Activated CD8-positive, alpha-beta T cell treated with anti-CD3 and anti-CD28 coated beads, Interleukin-2, amount 10 ng/mL, durations not matched to agents 7 days and 5 days (primary cell): ENCODE measurements around the gene FAM8A1. TPM values are rescaled to one million over a fixed set of nuclear protein-coding genes. Genes with fewer than 3 reads are reported as not detected.

Source experiments
- ATAC-seq: fragments of 150-1000 bp; cut with Tn5 transposase; one replicate; pipeline ENCODE4 v1.10.0; 2021; ENCODE audit warnings: moderate library complexity
- CTCF ChIA-PET: fragments of 350-600 bp; sonication (Branson Sonifier 250); formaldehyde crosslinking; loops from one replicate; lab custom pipeline; 2021; ENCODE audit warnings: antibody characterized with exemption; lab: Charles Lee
- POLR2A ChIA-PET: fragments of 350-600 bp; sonication (Branson Sonifier 250); formaldehyde crosslinking; loops from one replicate; lab custom pipeline; 2021; ENCODE audit warnings: antibody characterized with exemption; lab: Charles Lee
- DNase-seq: peaks from one replicate; pipeline ENCODE4 v3.0.0-alpha.2; 2020
- H3K27ac Mint-ChIP-seq: one replicate; pipeline ENCODE4 v1.8.0; 2021; ENCODE audit warnings: mild to moderate bottlenecking, mixed read lengths
- H3K27me3 Mint-ChIP-seq: one replicate; pipeline ENCODE4 v1.8.0; 2021; ENCODE audit warnings: low read depth, mixed read lengths
- H3K36me3 Mint-ChIP-seq: one replicate; pipeline ENCODE4 v1.8.0; 2021; ENCODE audit warnings: low read depth, mixed read lengths
- H3K4me1 Mint-ChIP-seq: one replicate; pipeline ENCODE4 v1.8.0; 2021; ENCODE audit warnings: low read depth, mixed read lengths
- H3K4me3 Mint-ChIP-seq: one replicate; pipeline ENCODE4 v1.8.0; 2021; ENCODE audit warnings: mild to moderate bottlenecking, mixed read lengths
- H3K9me3 Mint-ChIP-seq: one replicate; pipeline ENCODE4 v1.8.0; 2022; ENCODE audit warnings: mixed read lengths; ENCODE audit not compliant: insufficient read depth
- total RNA-seq, 2 experiments: library from RNA; stranded (reverse); gene quantifications; one replicate each; pipeline ENCODE4 v1.2.3, GENCODE V29; 2021

FAM8A1 gene
- total RNA-seq, 2 experiments from 2014 or later = 6.2 TPM

DNA sequence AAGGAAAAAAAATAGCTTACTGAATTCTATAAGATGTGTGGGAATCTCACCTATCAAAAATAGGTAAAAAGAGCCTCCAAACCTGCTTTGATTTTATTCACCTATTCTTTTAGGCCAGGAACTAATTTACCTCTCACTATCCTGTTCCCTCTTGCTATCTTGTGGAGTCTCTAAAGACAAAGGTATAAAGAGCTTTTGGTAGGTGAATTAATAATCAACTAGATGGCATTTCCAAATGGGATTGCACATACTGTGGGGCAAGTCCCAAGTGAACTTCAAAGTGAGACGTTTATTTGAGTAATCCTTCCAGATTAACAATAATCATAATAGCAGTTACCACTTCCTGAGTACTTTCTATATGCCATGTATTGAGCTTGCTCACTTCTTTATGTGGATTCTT, 2.8 kb downstream of the FAM8A1 start:
- Mint-ChIP-seq H3K4me1 (peaks cover 41% of the 10 kb centered on the region), H3K27me3 (no peaks in the 10 kb centered on the region), H3K36me3 (peaks cover 30% of the 10 kb centered on the region), H3K9me3 (no peaks in the 10 kb centered on the region), H3K4me3 (no peak overlapping the region), H3K27ac (no peak overlapping the region)
- POLR2A ChIA-PET = interaction anchor here (1.1 to 4.7 kb wide), 2 partner anchors 84 to 104 kb away, joined by 3 to 39 read pairs; partner anchors contain the start of gene NUP153
- CTCF ChIA-PET = interaction anchor here (1.0 kb wide), 1 partner anchor 201 kb away, joined by 3 read pairs; no protein-coding TSS in a partner anchor
- DNase-seq = no peak
- ATAC-seq = no peak

DNA sequence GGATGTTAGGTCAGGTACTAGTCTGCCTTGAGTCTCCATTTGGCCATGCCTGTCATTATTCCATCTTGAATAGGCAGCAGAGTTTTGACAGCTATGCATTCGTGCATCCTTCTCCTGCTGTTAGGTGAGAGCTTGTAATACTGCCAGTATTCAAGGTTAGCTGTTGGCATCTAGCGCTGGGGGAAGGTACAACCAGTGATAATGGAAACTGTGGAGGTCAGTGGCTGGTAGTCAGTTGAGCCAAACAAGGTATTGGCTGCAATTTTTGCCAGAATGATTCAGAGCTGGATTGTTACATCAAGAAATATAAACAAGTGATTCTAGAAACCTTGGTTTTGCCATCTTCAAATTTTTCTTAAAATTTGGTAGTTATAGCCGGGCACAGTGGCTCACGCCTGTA, 6.5 kb downstream of the FAM8A1 start:
- Mint-ChIP-seq H3K9me3 (no peaks in the 10 kb centered on the region), H3K27ac (no peak overlapping the region), H3K27me3 (no peaks in the 10 kb centered on the region), H3K36me3 (peaks cover 30% of the 10 kb centered on the region), H3K4me3 (no peak overlapping the region), H3K4me1 (peaks cover 24% of the 10 kb centered on the region)
- DNase-seq (no peak), ATAC-seq (no peak)
- POLR2A ChIA-PET = no interaction called here
- CTCF ChIA-PET = interaction anchor here (1.2 kb wide), 1 partner anchor 197 kb away, joined by 4 read pairs; no protein-coding TSS in a partner anchor

DNA sequence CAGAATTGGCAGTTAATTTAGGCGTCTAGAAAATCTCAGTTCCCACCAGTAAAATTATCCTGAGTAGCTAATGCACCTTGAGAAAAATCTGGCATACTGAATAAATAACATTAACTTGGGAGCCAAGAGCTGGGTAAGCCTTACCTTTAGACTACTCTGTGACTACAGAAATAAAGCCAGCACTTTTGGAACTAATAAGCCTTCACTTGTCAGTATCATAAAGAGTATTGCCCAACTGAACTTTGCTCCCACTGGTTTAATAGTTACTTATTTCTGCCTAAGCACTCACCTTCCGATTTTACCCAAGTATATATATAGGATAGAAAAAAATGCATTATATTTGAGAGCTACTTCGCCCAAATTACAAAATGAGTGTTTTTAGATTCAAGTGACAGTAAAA, 10.7 kb downstream of the FAM8A1 start:
- POLR2A ChIA-PET = no interaction called here
- ATAC-seq = no peak
- no peaks in the 10 kb centered on the region for H3K4me1 Mint-ChIP-seq
- DNase-seq = no peak
- peaks cover 36% of the 10 kb centered on the region for H3K36me3 Mint-ChIP-seq
- H3K27me3 Mint-ChIP-seq = no peaks in the 10 kb centered on the region
- H3K9me3 Mint-ChIP-seq = no peaks in the 10 kb centered on the region
- CTCF ChIA-PET = interaction anchor here (1.0 to 1.2 kb wide), 2 partner anchors 10 to 193 kb away, joined by 3 read pairs; no protein-coding TSS in a partner anchor
- H3K4me3 Mint-ChIP-seq = no peak overlapping the region
- H3K27ac Mint-ChIP-seq = no peak overlapping the region

DNA sequence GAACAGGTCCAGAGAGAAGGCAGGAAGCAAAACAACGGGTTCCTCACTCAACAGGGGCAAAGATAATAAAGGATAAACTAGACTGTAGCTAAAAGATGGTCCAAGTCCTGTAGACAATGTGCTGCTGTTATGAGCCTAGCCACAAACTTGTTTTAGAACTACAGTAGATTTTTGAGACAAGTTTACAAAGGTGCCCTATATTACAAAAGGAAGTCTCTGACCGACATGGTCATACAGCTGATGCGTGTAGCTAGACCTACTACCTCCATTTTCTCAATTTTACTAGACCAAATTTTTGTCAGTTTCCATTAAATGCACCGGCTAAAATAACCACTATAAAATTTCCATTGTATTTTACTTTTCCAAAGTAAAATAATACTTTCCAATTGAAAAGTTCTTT, 11.9 kb downstream of the FAM8A1 start:
- Mint-ChIP-seq H3K36me3 (peaks cover 39% of the 10 kb centered on the region), H3K9me3 (no peaks in the 10 kb centered on the region), H3K4me3 (no peak overlapping the region), H3K4me1 (no peaks in the 10 kb centered on the region), H3K27ac (no peak overlapping the region), H3K27me3 (no peaks in the 10 kb centered on the region)
- no peak for DNase-seq
- CTCF ChIA-PET = interaction anchor here (1.1 kb wide), 1 partner anchor 8 kb away, joined by 3 read pairs; no protein-coding TSS in a partner anchor
- POLR2A ChIA-PET = interaction anchor here (0.9 kb wide), 1 partner anchor 12 kb away, joined by 3 read pairs; the partner anchor contains the start of gene FAM8A1
- ATAC-seq = no peak

DNA sequence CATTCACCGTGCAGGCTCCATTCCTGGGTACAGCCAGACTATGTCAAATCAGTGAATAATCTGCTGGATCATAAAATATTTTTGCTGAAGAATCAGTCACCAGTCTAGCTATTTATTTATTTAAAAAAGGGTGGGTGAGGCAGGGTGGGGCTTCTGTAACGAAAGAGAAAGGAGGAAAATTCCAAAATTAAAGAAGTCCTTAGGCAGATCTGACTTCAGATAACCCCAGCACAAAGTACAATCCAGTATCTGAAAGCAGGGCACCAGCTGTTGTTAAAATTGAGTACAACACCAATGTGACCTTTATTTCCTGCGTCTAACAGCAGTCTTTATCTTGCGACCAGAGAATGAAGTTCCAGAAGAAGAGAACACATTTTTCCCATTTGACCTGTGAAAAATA, 15.7 kb downstream of the FAM8A1 start:
- Mint-ChIP-seq H3K4me1 (peaks cover 10% of the 10 kb centered on the region), H3K27me3 (no peaks in the 10 kb centered on the region), H3K9me3 (no peaks in the 10 kb centered on the region), H3K27ac (no peak overlapping the region), H3K36me3 (peaks cover 56% of the 10 kb centered on the region), H3K4me3 (no peak overlapping the region)
- POLR2A ChIA-PET = no interaction called here
- CTCF ChIA-PET = interaction anchor here (0.6 kb wide), 1 partner anchor 46 kb away, joined by 3 read pairs; no protein-coding TSS in a partner anchor
- ATAC-seq (no peak), DNase-seq (no peak)

DNA sequence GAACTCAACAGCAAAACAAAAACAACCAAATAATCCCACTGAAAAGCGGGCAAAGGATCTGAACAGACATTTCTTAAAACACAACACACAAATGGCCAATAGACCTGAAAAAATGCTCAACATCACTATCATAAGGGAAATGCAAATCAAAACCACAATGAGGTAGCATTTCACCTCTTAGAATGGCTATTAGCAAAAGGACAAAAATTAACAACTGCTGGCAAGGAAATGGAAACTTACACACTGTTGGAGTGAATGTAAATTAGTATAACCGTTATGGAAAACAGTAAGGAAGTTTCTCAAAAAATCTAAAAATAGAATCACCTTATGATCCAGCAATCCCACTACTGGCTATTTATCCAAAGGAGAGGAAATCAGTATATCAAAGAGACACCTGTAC, 20.9 kb downstream of the FAM8A1 start:
- Mint-ChIP-seq H3K27me3 (no peaks in the 10 kb centered on the region), H3K4me3 (no peak overlapping the region), H3K27ac (no peak overlapping the region), H3K36me3 (peaks cover 64% of the 10 kb centered on the region), H3K4me1 (peaks cover 22% of the 10 kb centered on the region), H3K9me3 (no peaks in the 10 kb centered on the region)
- ATAC-seq = no peak
- ChIA-PET POLR2A (no interaction called here), CTCF (interaction anchor here (1.6 kb wide), 1 partner anchor 13 kb away, joined by 3 read pairs; no protein-coding TSS in a partner anchor)
- DNase-seq = no peak

DNA sequence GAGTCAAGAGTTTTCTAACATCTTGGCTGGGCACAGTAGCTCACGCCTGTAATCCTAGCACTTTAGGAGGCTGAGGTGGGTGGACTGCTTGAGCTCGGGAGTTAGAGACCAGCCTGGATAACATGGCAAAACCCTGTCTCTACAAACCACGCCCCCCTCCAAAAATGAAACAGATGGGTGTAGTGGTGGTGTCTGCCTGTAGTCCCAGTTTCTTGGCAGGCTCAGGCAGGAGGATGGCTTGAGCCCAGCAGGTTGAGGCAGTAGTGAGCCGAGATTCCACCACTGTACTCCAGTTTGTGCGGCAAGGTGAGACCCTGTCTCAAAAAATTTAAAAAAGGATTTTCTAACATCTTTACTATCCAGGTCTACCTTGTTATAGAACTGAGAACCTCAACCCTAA, 22.0 kb downstream of the FAM8A1 start:
- H3K27ac Mint-ChIP-seq = no peak overlapping the region
- no peak for DNase-seq
- no peak overlapping the region for H3K4me3 Mint-ChIP-seq
- ChIA-PET POLR2A (no interaction called here), CTCF (no interaction called here)
- peak; percentile 39 for ATAC-seq
- no peaks in the 10 kb centered on the region for H3K27me3 Mint-ChIP-seq
- peaks cover 60% of the 10 kb centered on the region for H3K36me3 Mint-ChIP-seq
- no peaks in the 10 kb centered on the region for H3K9me3 Mint-ChIP-seq
- peaks cover 22% of the 10 kb centered on the region for H3K4me1 Mint-ChIP-seq

DNA sequence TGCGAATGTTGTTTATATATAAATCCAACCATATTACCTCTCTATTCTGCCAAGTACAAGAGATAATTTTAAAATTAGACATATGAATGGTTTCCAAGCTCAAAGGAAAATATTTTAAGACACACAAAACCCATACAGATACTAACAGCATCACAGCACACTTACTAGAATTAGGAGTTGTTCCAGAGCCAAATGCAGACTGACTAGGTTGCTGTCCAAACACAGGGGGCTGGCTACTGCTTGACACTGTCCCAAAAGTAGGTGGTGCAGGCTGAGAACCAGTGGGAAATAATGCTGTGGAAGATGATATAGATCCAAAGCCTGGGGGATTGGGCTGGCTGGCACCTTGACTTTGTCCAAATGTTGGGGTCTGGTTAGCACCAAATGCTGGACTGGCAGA, 24.3 kb downstream of the FAM8A1 start:
- ChIA-PET CTCF (no interaction called here), POLR2A (interaction anchor here (0.6 kb wide), 1 partner anchor 167 kb away, joined by 3 read pairs; no protein-coding TSS in a partner anchor)
- Mint-ChIP-seq H3K9me3 (no peaks in the 10 kb centered on the region), H3K36me3 (peaks cover 66% of the 10 kb centered on the region), H3K4me3 (no peak overlapping the region), H3K4me1 (peaks cover 26% of the 10 kb centered on the region), H3K27ac (no peak overlapping the region), H3K27me3 (no peaks in the 10 kb centered on the region)
- no peak for DNase-seq
- ATAC-seq = no peak

DNA sequence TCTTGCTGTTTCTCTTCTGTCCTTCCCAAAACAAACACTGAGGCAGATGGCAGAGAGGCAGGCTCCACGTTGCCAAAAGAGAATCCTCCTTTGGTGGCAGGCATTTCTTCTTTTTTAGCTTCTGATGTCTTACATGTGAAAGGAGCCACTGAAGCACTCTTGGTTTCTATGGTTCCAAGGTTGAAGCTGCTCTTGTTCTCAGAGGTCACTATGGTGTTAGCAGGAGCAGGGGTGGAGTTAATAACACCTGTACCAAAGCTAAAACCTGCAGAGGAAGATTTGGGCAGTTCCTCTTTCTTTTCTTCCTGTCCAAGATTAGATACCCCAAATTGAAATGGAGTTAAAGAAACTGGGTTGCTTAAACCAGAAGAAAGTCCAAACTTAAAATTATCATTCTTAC, 28.8 kb downstream of the FAM8A1 start:
- ChIA-PET CTCF (interaction anchor here (0.9 kb wide), 1 partner anchor 27 kb away, joined by 3 read pairs; no protein-coding TSS in a partner anchor), POLR2A (interaction anchor here (0.9 kb wide), 1 partner anchor 28 kb away, joined by 3 read pairs; no protein-coding TSS in a partner anchor)
- H3K27ac Mint-ChIP-seq = no peak overlapping the region
- peaks cover 75% of the 10 kb centered on the region for H3K36me3 Mint-ChIP-seq
- ATAC-seq (no peak), DNase-seq (no peak)
- no peaks in the 10 kb centered on the region for H3K9me3 Mint-ChIP-seq
- H3K4me3 Mint-ChIP-seq = no peak overlapping the region
- H3K4me1 Mint-ChIP-seq = peaks cover 30% of the 10 kb centered on the region
- H3K27me3 Mint-ChIP-seq = no peaks in the 10 kb centered on the region

DNA sequence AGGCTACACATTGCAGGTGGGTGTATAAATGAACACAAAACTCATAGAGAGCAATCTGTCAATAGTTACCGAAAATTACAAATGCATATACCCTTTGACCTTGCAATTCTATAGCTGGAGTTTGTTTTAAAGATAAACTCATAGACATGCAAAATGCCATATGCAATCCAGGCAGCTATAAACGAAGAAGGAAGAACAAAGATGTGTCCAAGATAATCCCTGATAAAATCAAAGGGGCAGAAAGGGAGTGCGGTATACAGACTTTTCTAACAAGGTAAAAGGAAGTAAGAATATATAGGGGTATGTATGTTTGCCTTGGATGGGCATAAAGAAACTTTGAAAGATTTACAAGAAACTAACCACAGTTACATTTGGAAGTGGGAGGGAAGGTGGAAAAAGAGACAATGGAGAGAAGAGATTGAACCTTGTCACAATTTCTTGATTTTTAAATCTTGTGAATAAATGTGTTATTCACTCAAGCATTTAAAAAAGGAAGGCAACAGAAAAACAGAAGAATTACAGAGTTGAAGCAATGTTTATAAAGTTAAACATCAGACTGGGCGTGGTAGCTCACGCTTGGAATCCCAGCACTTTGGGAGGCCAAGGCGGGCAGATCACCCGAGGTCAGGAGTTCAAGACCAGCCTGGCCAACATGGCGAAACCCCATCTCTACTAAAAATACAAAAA, 29.9 kb downstream of the FAM8A1 start:
- no peaks in the 10 kb centered on the region for H3K27me3 Mint-ChIP-seq

DNA sequence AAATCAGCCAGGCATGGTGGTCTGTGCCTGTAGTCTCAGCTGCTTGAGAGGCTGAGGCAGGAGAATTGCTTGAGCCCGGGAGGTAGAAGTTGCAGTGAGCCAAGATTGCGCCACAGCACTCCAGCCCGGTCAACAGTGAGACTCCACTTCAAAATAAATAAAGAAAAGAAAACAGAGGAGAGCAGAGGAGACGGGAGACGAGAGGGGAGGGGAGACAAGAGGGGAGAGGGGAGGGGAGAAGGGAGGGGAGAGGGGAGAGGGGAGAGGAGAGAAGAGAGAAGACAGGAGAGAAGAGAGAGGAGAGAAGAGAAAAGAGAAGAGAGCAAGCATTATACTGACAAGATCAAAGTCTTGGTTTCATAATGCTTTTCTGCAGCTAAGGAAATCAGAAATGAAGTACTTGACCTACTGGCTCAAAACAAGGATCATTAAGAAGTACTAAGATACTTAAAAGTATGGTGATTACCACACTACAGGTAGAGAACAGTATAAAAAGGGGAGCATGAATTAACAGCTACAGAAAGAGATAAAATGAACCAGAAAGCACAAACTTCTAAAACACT, 30.5 kb downstream of the FAM8A1 start:
- ATAC-seq (no peak), DNase-seq (no peak)
- H3K4me3 Mint-ChIP-seq = no peak overlapping the region
- ChIA-PET CTCF (interaction anchor here (0.5 to 1.3 kb wide), 5 partner anchors 26 to 1963 kb away, joined by 3 to 5 read pairs (median 3); no protein-coding TSS in a partner anchor), POLR2A (no interaction called here)
- H3K4me1 Mint-ChIP-seq = peaks cover 39% of the 10 kb centered on the region
- peaks cover 72% of the 10 kb centered on the region for H3K36me3 Mint-ChIP-seq
- H3K9me3 Mint-ChIP-seq = no peaks in the 10 kb centered on the region
- no peaks in the 10 kb centered on the region for H3K27me3 Mint-ChIP-seq
- H3K27ac Mint-ChIP-seq = no peak overlapping the region

More for the DNA sequence above, 29.9 kb downstream of the FAM8A1 start:
- no peaks in the 10 kb centered on the region for H3K9me3 Mint-ChIP-seq
- CTCF ChIA-PET = interaction anchor here (0.5 to 1.3 kb wide), 2 partner anchors 28 to 1962 kb away, joined by 3 to 5 read pairs; no protein-coding TSS in a partner anchor
- DNase-seq (no peak), ATAC-seq (no peak)
- POLR2A ChIA-PET = no interaction called here
- H3K4me1 Mint-ChIP-seq = peaks cover 38% of the 10 kb centered on the region
- no peak overlapping the region for H3K27ac Mint-ChIP-seq
- H3K4me3 Mint-ChIP-seq = no peak overlapping the region
- peaks cover 72% of the 10 kb centered on the region for H3K36me3 Mint-ChIP-seq

DNA sequence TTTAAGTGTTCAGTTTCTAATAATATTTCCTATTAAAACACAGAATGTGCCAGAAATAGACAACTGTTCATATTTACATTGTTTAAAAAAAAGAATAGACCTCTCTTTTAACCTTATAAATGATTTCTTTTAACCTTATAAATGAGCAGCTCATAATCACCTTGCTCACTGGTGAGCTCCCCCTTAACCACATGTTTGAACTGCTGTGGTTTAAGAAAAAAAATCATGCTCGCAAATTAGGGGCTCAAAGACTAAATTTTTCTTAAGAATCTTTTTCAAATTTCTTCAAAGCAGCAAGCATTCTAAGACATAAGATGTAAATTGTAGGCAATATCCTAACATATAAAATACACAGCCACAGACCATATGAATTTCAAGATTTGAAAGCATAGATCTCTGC, 32.8 kb downstream of the FAM8A1 start:
- ChIA-PET CTCF (interaction anchor here (1.0 to 1.5 kb wide), 2 partner anchors 11 to 32 kb away, joined by 3 read pairs; no protein-coding TSS in a partner anchor), POLR2A (no interaction called here)
- DNase-seq (no peak), ATAC-seq (peak; percentile 41)
- Mint-ChIP-seq H3K36me3 (peaks cover 79% of the 10 kb centered on the region), H3K4me3 (no peak overlapping the region), H3K27me3 (no peaks in the 10 kb centered on the region), H3K4me1 (peaks cover 42% of the 10 kb centered on the region), H3K9me3 (no peaks in the 10 kb centered on the region), H3K27ac (peak overlapping the region; percentile 81)
